G401.6 (cell line): ENCODE data around the gene SEL1L3.
"Not testable (repeated sequence)": the region's sequence is repeated elsewhere in the genome, so short reads cannot be mapped to it uniquely, and the experiment has no call there.

Experiments used
- FAIRE-seq: peaks from 2 replicates; lab custom pipeline; 2012; peaks lifted over from hg19 to GRCh38; lab: Jason Lieb, UNC

The SEL1L3 gene

GRCh38 chr4:25862411-25863346 is at the start of gene SEL1L3:
Gene SEL1L3, minus strand, starts transcription at chr4:25862988. Its CDS starts 152 bp downstream, at chr4:25862836.
- no peak for FAIRE-seq

GRCh38 chr4:25911356-25911755 is 48.6 kb upstream of the SEL1L3 start:
- FAIRE-seq: no peak

DNA sequence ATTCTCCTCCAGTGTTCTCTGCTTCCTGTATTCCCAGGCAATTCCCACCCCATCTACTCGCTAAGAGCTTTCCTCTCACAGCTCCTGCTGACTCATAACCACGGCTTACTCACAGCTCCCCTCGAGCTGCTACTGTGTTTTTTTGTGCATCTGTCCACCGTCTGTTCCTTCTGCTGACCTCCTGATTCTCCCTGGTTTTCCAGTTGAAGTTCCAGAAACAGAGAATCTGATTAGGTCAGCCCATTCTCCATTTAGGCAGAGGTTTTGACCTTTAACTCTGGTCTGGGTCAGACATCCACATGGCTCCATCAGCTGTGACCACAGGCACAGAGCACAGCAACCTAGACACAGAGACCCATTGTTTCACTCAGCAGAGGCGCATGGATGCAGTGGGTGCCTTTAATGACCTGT is 45.7 kb upstream of the SEL1L3 start:
- FAIRE-seq: no peak

DNA sequence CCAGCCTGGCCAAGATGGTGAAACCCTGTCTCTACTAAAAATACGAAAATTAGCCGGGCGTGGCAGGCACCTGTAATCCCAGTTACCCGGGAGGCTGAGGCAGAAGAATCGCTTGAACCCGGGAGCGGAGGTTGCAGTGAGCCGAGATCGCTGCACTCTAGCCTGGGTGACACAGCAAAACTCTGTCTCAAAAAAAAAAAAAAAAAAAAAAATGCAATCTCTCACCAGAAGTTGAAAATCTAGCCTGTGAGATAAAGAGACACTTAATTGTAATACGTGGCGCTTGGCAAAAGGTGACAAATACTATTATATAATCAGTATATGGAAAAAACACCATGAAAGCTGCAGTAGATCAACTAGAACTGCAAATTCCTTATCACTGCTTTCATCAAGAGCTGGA is 43.3 kb upstream of the SEL1L3 start:
- FAIRE-seq: not testable (repeated sequence)

GRCh38 chr4:25905371-25905770 is 42.6 kb upstream of the SEL1L3 start:
- FAIRE-seq: no peak

DNA sequence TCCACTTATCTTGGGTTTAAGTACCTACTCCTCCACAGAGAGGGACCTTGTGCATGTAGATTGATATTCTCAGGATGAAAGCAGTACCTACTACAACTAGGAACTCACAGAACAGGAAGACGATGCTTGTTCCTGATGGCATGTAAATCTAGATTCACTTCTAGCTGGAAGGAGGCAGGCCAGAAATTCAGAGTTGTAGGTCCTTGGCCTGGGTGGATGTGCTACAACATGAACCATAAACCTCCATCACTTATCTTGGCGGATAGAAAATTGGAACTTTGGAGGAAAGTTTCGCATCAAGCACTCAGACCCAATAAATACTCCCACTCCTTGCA is 41.9 kb upstream of the SEL1L3 start:
- no peak for FAIRE-seq

DNA sequence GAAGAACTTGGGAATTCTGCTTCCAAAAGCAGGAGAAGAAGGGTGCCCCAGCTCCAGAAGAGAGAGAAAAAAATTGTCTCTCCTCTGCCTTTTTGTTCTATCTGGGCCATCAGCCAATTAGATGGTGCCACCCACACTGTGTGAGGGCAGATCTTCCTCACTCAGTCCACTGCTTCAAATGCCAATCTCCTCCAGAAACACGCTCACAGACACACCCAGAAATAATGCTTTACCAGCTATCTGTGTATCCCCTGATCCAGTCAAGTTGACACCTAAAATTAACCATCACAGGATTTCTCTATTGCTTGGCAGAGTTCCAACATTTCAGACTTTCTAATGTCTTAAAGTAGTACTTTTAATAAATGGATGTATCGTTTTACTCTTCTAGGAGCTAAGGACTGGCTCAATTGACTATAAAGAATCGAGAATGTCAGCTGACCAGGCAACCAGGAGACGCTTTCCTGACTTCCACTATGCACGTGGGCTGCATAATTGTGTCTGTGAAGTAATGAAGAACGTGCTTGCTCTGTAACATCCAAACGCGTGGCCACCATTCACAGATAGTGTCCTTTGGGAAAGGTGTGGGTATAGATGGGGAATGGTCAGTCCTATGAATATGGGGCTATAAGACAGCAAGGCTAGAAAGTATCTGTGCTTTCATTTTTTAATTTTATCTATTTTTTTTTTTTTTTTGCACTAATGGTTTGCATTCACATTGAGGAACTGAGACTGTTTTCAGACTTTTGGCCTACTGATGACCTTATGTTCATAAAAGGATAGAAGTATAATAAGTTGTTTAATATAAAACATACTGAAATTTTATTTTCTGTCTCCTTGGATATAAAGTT is 41.3 kb upstream of the SEL1L3 start:
- FAIRE-seq: no peak

- FAIRE-seq: no peak
Observed at GRCh38 chr4:25901030-25901430, 38.2 kb upstream of the SEL1L3 start.

GRCh38 chr4:25900310-25900709 is 37.5 kb upstream of the SEL1L3 start:
- FAIRE-seq: no peak

DNA sequence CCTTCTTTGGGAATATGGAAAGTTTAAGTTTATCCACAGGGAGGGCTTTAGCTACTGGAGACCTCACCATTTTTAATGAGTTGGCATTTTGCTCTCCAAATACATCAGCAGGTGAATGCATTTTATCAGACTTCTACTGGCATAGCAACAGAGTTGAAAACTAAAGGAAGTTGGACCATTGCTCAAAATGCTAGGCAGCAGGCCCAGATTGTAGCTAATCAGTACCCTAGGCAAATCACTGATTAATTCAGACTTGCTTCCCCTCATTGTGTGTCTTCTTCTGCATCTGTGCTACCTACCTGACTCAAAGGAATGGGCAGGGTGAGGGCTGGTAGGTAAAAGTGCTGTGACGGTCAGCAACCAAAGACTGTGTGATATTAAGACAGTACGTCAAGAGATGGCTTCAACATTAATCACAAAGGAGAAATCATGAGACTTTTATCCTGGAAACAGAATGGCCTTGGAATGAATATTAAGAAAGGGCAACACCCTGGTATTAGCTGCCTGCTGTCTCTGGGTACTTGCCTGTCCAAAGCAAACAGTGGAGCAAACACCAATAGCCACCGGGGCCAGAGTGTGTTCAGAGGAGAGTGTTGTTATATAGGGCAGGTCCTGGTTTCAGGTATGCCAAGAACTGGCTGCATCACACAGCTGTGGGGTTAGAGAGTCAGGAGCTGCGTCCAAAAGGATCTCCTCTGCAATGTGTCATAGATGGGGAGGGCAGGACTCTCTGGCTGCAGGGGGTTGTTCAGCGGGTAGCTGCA is 34.2 kb upstream of the SEL1L3 start:
- FAIRE-seq: no peak

DNA sequence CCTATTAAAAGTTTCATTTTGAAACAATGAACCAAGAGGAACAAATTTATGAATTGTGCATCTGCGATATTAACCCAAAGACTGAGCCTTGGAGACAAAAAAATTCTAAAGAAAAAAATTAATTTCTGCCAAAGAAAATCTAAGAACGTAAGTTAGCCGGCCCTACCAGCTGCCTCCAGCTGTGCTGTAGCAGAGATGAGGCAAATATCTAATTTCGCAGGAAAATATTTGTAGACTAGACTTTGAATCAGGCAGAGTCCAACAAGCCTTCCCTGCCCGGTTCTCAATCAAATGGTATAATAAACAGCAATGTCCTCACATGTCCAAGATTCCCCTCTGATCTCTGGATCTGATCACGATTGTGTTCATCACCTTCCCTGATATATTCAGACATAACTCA is 30.0 kb upstream of the SEL1L3 start:
- FAIRE-seq: no peak

- no peak for FAIRE-seq
Observed at GRCh38 chr4:25890571-25891485, 28.0 kb upstream of the SEL1L3 start.

GRCh38 chr4:25889589-25890503 is 27.1 kb upstream of the SEL1L3 start:
- no peak for FAIRE-seq

- no peak for FAIRE-seq
Observed at GRCh38 chr4:25888781-25889180, 26.0 kb upstream of the SEL1L3 start.

DNA sequence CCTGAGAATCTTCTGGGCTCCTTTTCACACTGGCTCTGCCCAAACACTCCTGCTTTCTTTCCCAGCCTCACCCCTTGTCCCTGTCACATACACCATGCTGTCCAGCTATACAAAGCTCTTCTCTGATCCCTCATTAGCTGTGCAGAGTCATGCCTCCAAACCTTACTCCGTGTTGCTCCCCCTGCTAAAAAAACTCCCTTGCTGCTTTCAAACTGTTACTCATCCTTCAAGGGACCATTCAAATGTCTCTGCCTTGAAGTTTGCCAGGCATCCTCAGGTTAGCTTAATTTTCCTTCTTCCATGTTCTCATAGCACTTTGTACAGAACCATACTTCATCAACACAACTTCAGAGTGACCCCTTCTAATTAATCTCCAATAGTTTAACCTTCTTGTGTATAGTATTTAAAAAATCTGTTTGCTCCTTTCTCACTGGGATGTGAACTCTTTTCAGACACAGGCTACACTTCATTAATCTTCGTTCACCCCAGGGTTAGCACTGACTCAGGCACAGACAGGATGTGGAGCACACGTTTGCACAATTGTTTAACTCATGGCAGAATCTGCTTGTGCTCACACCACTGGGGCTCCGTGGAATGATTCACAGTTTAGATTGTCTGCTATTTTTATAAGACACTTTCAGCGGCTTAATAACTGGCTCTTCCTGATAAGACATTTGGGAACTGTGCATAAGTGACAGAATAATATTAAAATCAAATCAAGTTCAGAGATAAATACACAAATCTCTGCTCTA is 21.4 kb upstream of the SEL1L3 start:
- FAIRE-seq: no peak

DNA sequence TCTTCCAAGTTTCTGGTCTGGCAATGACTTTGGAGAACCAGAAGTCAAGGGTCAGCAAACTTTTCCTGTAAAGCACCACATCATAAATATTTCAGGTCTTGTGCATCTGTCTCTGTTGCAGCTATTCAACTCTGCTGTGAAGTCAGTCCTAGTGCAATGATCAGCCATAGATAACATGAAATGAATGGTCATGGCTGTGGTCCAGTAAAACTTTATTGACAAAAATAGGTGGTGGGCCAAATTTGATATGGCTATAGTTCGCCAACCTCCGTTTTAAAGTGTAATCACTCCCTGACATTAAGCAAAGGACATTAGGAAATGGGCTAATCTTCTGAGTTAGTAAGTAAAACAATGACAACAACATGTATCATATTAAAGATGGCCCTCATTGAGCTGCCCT is 20.8 kb upstream of the SEL1L3 start:
- no peak for FAIRE-seq

GRCh38 chr4:25882226-25882625 is 19.4 kb upstream of the SEL1L3 start:
- no peak for FAIRE-seq

DNA sequence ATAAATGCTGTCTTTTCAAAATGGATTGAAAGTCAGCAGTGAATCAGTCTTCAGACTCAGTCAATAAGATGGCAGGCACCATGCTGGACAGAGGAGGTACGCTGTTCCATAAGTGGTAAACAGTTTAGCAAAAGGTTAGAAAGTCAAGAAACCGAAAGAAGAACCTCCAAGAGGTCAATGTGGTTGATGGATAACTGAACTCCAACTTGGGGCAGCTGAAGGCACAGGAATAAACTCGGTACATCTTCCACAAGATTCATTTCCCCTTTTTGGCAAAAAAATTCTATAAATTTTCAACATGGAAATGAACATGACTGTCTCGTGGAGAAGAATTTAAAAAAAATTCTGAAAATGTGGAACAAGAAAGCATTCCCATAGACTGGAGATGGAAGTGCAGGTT is 18.4 kb upstream of the SEL1L3 start:
- no peak for FAIRE-seq

DNA sequence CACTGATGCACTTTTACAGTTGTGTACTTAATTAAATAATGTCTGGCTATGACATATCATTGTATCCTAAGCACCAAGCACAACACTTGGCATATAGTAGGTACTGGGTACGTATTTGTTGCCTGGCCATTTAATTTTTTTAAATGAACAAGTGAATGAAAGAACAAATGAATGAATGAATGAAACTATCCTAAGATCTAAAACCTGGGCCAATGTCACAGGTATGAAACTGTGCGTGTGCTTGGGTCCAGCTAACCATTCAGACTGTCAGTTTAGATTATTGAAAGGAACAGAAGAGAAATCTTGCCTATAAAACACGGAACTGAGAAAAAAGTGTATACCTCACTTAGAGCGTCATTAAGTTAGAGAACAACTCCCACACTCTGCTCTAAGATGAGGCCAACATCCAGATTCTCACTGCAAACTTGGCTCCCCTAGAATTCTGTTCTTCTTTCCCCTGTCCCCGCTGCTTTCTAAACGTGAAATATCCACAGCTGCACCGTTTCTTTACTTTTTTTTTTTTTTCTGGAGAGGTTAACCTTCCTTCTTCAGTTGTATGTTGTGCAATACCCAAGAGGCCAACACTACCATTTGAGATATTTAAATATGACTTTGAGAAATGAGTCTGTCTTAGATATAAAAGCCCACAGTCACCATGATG is 17.3 kb upstream of the SEL1L3 start:
- FAIRE-seq: no peak
